HG02642 (cell line): ENCODE data around the gene APBA3.
"Not testable (repeated sequence)": the region's sequence is repeated elsewhere in the genome, so short reads cannot be mapped to it uniquely, and the experiment has no call there.

ENCODE experiments used
- ATAC-seq: cut with Tn5 transposase; IDR thresholded peaks from one replicate; pipeline ENCODE4 v1.9.1; 2021; ENCODE audit warnings: mild to moderate bottlenecking; ENCODE audit not compliant: unreplicated experiment, poor library complexity

The APBA3 gene

DNA sequence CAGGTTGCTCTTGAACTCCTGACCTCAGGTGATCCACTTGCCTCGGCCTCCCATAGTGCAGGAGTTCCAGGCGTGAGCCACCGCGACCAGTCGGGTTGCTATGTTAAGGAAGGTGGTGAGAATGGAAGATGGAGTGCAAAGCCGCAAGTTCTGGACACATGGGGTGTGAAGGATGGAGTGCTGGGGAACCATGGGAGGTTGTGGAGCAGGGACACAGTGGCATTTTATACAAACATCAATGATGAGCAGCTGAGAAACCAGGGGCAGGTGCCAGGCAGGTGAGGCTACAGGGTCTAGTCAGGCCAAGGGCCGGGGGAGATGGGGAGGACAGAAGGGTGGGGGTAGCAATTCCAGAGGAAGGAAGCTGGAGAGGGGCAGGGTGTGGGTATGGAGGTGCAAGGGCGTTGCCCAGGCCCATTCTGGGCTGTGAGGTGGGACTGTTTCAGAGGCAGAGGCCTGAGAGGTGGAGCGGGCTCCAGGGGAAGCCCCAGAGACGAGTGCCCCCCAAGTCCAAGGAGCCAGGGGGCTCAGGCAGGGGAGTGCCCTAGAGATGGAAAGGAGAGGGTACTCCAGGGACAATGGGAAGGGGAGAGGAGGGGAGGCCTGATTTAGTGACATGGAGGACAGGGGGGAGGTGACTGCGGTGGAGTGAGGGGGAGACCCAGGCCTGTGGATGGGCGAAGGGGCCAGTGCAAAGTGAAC is 12.5 kb upstream of the APBA3 start:
- ATAC-seq, result no peak

DNA sequence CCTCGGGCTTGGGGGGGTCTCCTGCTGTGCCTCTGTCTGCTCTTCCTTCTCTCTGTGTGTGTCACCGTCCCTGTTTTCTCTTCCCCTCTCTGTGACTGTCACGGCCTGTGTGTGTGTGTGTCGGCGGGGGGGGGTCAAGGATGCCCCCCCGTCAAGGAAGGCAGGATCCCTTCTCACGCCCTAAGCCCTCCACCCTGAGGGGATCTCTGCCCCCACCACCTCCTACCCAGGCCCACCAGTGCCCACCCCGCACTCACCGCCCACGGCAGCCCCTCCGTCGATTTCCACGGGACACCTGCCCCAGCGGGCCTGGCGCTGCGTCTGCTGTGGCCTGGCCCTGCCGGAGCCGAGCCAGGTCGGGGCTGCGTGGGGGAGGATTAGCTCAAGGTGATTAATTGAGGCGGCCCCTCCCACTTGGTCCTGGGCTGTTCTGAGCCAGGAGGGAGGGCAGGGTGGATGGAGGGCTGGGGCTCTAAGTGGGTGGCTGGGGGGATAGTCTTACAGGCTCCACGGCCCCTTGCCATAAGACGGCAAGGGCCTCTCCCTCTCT is 10.5 kb upstream of the APBA3 start, which contains the start of gene RAX2:
TSS of gene RAX2 (minus strand) at position 323 of the 550 bp plus-strand sequence. CDS start 486 bp downstream, outside the sequence.
- ATAC-seq, result no peak

GRCh38 chr19:3771000-3771905 is 9.8 kb upstream of the APBA3 start:
- no peak for ATAC-seq

GRCh38 chr19:3770136-3770999 is 8.9 kb upstream of the APBA3 start:
- ATAC-seq, result no peak

- no peak for ATAC-seq
Observed at GRCh38 chr19:3769494-3769893, 8.0 kb upstream of the APBA3 start.

DNA sequence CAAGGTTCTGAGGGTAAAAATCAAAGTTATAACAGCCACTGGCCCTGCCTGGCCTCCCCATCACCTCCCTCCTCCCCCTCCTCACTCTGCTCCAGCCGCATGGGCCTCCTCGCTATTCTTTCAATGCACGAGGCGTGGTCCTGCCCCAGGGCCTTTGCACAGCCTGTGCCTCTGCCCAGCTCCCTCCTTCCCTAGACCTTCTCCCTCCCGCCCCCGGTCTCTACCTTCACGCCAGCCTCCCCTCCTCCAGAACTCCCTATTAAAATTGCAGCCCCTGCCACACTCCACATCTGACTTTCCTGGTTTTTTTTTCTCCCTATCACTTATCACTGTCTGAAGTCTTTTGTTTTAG is 7.2 kb upstream of the APBA3 start:
- no peak for ATAC-seq

- no peak for ATAC-seq
Observed at GRCh38 chr19:3768015-3768747, 6.7 kb upstream of the APBA3 start.

DNA sequence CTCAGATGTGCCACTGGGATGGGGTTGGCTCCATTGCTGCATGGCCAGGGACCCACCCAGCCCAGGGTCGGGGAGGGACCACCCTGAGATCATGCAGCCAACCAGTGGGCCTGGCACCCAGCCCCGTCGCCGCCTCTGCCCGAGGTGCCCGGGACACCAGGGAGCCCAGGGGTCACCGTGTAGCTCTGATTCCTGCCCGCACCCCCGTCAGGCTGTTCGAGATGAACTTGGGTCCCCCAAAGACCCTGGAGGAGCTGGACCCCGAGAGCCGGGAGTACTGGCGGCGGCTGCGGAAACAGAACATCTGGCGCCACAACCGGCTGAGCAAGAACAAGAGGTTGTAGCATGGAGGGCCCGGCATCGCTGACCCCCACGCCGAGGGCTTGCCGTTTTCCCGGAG is 5.6 kb upstream of the APBA3 start:
- no peak for ATAC-seq

DNA sequence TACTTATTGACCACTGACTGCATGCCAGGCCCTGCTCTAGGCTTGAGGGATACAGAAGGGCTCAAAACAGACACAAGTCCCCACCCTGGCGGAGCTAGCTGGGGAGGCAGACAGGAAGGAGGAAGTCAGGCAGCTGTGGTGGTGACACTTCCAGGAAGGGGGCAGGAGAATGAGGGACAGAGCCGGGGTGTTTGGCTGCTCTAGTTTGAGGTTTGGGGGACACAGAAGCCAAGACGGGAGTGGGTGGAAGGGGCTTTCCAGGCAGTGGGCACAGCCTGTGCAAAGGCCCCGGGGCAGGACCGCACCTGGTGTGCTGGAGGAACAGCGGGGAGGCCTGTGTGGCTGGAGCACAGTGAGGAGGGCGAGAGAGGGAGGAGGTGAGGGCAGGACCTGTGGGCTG is 5.0 kb upstream of the APBA3 start:
- ATAC-seq, result no peak

- not testable (repeated sequence) for ATAC-seq
Observed at GRCh38 chr19:3765757-3766156, 4.3 kb upstream of the APBA3 start.

DNA sequence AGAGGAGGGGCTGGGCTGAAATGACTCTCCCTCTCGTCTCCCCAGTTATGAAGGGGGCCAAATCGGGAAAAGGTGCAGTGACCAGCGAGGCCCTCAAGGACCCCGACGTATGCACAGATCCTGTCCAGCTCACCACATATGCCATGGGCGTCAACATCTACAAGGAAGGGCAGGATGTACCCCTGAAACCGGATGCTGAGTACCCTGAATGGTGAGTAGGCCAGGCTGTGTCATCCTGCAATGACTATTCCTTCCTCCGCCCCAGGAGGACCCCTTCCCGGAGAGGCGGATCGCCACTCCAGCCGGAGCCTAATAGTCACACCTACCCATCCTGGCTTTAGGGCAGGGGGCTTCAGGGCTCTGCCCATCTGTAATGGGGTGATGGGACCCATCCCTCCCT is 3.6 kb upstream of the APBA3 start:
- no peak for ATAC-seq

- ATAC-seq, result peak; percentile 73
Observed at GRCh38 chr19:3762501-3763459, 1.3 kb upstream of the APBA3 start, which contains the start of gene MRPL54. Gene MRPL54, plus strand, starts transcription at chr19:3762682. Its CDS starts 19 bp downstream, at chr19:3762701.

GRCh38 chr19:3762130-3762473 is 610 bp upstream of the APBA3 start:
- no peak for ATAC-seq

- ATAC-seq, result no peak
Observed at GRCh38 chr19:3760871-3761361, 576 bp downstream of the APBA3 start.

DNA sequence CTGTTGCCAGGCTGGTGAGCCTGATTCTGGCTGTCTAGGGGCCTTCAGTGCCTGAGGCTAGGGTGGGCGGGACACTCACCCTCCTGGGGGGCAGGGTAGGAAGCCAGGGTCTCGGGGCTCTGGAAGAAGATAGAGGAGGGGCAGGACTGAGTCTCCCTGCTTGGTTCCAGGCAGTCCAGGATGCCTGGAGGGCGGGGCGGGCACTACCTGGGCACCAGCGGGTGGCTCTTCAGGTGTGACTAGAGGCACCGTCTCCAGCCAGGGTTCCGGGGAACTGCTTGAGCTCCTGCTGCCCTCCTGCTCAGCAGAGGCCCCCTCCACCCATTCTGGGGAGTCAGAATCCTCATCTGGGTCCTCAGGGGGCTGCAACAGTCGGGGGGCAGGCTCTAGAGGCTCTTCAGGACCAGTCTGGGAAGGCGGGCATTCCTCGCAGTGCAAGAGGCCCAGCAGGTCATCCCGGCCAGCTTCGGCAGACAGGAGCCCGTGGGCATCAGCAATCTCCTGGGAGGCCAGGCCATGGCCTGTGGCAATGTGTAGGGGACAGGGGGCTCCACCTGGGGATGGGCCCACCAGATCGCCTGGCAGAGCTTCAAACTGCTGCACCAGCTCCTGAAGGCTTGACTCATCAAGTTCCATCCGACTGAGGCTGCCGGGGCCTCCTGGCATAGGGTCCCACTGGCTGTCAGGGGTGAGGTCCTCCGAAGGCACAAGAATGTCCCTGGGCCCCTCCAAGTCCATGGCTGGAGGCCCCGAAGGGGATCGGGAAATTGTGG is 1.8 kb downstream of the APBA3 start:
- ATAC-seq, result no peak

DNA sequence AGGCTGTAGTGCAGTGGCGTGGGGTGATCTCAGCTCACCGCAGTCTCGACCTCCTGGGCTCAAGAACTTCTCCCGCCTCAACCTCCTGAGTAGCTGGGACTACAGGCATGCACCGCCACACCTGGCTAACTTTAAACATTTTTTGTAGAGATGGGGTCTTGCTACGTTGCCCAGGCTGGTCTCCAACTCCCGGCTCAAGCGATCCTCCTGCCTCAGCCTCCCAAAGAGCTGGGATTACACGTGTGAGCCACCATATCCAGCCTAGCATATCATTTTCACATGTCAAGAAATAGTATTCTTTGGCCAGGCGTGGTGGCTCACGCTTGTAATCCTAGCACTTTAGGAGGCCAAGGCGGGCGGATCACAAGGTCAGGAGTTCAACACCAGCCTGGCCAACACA is 3.2 kb downstream of the APBA3 start:
- ATAC-seq, result not testable (repeated sequence)

GRCh38 chr19:3757705-3758104 is 3.8 kb downstream of the APBA3 start:
- ATAC-seq, result not testable (repeated sequence)
